8988T (cell line): ENCODE data around the gene MUC20.

Experiments
- DNase-seq: peaks from one replicate; pipeline ENCODE4 v3.0.0; 2011

Gene MUC20

GRCh38 chr3:195758721-195759353 is 38.1 kb downstream of the MUC20 start:
- no peak for DNase-seq

- DNase-seq: peak; percentile 58
Observed at GRCh38 chr3:195760345-195761122, 39.8 kb downstream of the MUC20 start.

DNA sequence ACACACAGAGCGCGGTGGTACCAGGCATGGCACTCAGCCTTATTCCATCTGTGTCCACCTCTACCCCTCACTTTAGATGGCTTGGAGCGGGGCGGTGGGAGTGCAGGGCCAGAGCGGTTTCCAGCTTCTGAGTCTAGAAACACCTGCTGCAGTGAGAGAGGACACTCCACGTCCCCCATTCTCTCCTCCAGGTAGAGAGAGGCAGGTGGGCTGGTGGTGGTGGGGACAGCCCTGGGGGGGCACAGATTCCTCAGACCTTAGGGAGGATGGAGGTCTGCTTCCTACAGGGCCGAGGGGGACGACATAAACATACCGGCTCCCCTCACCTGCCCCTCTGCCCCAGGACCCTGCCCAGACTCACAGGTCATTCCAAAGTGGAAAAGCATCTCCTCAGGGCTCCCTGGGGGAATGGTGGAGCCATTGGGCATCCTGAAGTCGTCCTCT is 40.4 kb downstream of the MUC20 start:
- peak; percentile 60 for DNase-seq

- no peak for DNase-seq
Observed at GRCh38 chr3:195761567-195762248, 40.9 kb downstream of the MUC20 start.

- no peak for DNase-seq
Observed at GRCh38 chr3:195762249-195762585, 41.4 kb downstream of the MUC20 start.

- no peak for DNase-seq
Observed at GRCh38 chr3:195762611-195763010, 41.8 kb downstream of the MUC20 start.

DNA sequence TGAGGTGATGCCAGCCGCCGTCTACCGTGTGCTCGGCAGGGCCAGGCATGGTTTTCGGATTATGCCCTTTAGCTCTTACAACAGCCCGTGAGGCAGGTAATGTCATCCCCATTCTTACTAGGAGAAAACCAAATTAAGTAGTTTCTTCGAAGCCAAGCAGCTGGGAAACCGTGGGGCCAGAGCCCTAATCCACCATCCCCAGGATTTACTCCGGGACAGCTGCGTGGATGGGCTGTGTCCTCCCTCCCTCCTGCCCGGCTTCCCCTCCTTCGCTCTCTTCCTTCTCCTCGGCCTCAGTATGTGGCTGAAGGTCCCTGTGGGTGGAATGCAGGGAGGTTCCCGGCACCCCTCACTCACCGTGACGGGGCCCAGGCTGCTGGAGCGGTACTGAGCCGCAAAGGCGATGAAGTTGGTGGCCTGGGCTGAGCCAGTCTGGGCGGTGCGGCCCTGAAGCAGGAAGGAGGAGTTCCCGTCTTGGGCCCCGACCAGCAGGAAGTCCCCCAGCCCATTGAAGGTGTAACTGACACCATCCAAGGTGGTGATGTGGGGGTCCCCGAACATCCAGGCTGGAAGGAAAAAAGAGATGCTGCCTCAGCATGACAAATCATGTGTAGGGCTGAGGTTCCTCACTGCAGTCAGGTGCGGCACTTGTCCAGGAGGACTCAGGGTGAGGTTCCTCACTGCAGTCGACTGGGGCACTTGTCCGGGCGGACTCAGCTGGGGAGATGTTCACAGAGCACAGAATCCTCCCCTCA is 42.5 kb downstream of the MUC20 start:
- DNase-seq: peak; percentile 43

DNA sequence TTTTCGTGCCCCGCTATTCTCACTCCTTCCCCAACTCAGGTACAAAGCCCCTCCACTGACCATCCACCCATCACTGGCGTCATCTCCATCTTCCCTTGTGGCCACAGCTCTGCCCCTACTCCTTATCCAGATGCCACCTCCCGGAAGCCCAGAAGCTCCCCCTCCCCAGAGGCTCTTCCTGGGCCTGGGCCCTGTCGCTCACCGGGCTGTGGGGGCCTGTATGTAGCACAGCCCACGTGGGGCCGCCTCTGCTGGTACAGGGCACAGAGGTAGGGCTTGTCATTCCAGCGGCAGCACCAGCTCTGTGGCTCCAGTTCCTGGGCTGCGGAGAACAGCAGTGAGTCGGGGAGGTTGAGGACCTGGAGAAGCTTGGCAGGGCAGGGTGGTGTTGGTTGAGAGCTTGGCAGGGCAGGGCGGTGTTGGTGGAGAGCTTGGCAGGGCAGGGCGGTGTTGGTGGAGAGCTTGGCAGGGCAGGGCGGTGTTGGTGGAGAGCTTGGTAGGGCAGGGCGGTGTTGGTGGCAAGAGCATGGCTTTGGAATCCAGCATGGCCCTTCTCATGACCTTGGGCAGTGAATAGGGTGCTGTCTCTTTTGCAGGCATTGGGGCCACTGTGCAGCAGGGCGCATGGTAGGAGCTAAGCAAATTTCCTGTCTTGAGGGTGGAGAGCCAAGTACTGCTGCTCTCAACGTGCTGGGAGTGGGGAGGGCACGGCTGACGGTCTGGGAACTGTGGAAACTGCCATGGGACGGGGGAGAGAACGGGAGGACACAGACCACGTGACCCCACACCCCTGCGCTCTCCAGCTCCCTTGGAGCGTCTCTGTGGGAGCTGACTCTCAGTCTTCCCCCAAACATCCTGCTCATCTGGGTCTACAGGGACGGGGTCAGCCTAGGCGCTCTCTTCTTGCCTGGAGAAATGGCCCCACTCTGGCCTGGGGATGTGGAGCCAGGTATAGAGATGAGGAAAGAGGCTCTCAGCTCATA is 43.4 kb downstream of the MUC20 start:
- peak; percentile 37 for DNase-seq

DNA sequence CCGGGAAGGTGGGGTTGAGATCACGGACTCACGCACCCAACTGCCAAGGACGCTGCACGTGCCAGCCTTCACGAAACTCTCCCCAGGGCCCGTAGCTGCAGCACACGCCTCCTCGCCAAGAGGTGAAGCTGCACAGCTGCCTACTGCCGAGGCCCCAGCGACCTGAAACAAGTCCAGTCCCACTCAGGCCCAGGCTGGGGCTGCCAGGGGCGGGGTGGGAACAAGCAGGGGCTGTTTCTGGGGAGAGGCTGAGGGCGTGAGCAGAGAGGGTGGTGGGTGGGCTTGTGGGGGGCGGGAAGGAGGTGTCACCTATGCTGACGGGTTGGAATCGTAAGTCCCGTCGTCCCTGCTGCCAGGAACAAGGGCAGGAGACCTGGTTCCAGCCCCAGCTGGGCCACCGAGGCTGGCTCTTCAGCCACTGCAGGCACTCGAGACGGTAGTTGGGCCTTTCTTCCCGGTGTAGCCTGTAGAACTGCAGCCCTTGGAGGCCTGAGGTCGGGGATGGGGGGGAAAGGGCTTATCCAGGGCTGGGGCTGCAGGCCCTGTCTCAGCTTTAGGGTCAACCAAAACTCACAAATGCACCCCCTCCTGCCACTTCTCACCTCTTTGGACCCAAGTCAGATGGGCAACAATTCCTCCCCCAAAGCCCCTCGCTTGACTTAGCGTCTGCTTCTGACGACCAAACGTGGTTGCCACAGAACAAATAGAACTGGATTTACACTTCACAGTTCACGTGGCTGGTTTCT is 44.4 kb downstream of the MUC20 start:
- DNase-seq: peak; percentile 57

- peak; percentile 18 for DNase-seq
Observed at GRCh38 chr3:195766671-195767070, 45.9 kb downstream of the MUC20 start.

DNA sequence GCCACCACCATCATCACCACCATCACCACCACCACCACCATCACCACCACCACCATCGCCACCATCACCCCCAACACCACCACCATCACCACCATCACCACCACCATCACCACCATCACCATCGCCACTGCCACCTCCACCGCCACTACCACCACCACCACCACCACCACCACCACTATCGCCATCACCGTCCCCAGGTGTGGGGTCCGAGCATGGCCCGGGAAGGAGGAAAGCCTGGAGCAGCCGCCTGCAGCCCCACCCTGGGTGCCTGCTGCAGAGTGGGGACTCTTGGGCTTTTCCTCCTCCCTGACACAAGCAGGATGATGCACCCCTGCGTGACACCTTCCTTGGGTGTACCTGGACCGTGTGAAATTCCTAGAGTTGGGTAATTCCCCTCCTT is 47.0 kb downstream of the MUC20 start:
- peak; percentile 28 for DNase-seq

GRCh38 chr3:195768414-195768813 is 47.6 kb downstream of the MUC20 start:
- no peak for DNase-seq

GRCh38 chr3:195768831-195769303 is 48.1 kb downstream of the MUC20 start:
- peak; percentile 39 for DNase-seq

GRCh38 chr3:195769551-195769950 is 48.8 kb downstream of the MUC20 start:
- no peak for DNase-seq

DNA sequence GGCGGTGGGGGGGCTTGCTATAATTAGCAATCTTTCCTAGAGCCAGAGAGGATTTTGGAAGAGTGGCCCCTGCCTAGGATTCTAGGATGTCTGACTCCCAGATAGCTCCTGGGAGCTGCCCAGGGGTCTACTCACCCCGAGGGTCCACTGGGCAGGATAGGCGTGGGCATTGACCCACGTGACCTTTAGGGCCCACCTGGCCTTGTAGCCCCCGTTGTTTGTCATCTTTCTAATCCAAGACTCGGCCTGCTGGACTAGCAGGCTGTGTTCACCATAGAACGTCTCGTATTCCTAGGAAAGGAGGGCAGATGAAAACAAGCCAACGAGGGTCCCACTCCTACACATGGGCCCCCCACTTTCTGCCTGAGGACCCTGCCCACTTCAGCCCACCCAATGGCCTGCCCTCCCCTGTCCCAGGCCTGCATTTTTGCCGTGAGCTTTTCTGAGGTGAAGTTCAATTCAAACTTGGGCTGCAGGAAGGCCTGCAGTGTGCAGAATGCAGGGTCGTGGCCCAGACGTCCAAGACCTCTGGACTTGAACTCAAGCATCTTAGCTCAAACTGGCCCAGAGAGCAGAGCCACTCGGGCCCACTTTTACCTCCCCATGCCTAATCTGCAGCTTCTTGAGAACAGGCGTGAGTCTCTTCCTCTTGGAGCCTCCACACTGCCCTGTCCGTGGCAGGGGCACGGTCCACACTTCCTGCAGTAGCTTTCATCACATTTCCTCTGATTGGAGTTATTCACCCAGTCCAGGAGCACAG is 49.5 kb downstream of the MUC20 start:
- DNase-seq: peak; percentile 36

- peak; percentile 58 for DNase-seq
Observed at GRCh38 chr3:195770841-195771645, 50.3 kb downstream of the MUC20 start.

DNA sequence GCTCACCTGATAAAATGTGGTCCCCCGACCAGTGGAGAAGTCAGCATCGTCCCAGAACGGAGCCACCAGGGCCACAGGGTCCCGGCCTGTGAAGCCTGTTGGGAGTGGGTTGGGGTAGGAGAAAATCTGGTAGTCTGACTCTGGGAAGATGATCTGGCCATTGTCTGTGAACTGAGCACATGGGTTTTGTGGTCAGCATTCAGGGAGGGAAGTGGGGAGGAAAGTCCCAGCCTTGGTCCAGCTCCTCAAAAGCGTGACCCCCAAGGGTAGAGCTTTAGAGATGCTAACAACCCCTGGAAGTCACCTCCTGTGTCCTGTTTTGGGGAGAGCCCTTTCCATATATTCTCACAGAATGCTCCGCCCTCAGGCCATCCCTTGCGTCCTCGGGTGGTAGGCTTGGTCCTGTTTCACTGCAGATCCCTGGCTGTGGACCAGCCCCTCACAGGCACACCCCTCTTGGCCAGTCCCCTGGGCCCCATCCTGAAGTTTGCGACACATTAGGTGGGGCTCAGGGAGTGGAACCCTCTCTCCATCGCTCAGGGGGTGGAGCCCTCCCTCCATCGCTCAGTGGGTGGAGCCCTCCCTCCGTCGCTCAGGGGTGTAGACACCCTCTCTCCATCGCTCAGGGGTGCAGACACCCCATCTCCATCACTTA is 51.0 kb downstream of the MUC20 start:
- peak; percentile 32 for DNase-seq

- DNase-seq: peak; percentile 27
Observed at GRCh38 chr3:195773956-195774537, 53.3 kb downstream of the MUC20 start.
